ENCODE measurements around the gene TEPSIN. TPM values are rescaled to one million over a fixed set of nuclear protein-coding genes. Genes with fewer than 3 reads are reported as not detected.

The TEPSIN gene
- total RNA-seq, 4 donors from 2014 or later, result 61.2 to 336 (median 121) TPM

DNA sequence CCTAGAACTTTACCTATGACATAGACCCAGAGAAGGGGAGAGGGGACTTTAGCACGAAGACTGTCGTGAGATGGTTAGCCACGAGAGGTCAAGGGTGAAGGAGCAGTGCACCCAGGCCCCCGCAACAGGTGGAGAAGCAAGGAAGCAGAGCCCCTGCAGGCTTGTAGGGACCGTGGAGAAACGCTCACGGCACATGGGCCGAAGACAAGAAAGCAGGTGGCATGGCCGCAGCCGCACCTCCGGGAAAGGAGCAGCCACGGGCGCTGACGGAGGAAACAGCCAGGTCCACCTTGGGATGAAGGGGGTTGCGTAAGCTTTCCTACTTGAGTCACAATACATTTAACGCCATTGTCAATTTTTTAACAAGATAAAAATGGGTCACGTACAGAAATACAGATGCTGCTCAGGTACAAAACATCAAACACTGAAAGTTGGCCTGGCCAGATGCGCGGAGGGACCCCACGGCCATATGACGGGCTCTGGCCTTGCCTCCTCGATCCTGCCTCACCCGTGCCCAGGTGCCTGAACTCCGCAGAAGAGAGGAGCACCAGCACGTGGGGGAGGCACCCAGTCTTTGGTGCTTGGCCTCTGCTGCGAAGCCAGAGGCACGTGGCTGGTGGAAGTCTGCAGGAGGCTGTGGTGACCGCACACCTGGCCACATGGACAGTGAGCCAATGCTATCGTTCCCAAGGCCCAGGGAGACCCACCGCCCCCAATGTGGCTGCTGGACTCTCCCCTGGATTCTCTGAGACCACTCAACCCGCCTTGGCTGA lies 35.0 kb upstream of the TEPSIN start:
- H3K4me3 ChIP-seq, result no peak overlapping the region
- H3K36me3 ChIP-seq, result peaks cover 0 to 58% (median 6%) of the 10 kb centered on the region in 4 donors
- no peak for DNase-seq
- TF ChIP-seq POLR2A (IDR thresholded peaks at IDR 0.05), result no peak
- TF ChIP-seq, protein P1, sequence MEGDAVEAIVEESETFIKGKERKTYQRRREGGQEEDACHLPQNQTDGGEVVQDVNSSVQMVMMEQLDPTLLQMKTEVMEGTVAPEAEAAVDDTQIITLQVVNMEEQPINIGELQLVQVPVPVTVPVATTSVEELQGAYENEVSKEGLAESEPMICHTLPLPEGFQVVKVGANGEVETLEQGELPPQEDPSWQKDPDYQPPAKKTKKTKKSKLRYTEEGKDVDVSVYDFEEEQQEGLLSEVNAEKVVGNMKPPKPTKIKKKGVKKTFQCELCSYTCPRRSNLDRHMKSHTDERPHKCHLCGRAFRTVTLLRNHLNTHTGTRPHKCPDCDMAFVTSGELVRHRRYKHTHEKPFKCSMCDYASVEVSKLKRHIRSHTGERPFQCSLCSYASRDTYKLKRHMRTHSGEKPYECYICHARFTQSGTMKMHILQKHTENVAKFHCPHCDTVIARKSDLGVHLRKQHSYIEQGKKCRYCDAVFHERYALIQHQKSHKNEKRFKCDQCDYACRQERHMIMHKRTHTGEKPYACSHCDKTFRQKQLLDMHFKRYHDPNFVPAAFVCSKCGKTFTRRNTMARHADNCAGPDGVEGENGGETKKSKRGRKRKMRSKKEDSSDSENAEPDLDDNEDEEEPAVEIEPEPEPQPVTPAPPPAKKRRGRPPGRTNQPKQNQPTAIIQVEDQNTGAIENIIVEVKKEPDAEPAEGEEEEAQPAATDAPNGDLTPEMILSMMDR (IDR thresholded peaks at IDR 0.05), result no peak
- no peak for TF ChIP-seq POLR2AphosphoS5 (IDR thresholded peaks at IDR 0.05)
- no peak for TF ChIP-seq EP300 (IDR thresholded peaks at IDR 0.05; ENCODE audit: low read depth)
- 90 to 96% methylated on average over 4 to 31 of the region's 31 CpGs for WGBS, 2 donors (ENCODE audit: low coverage in 1 of 2)
- H3K4me1 ChIP-seq, result peaks cover 5 to 17% (median 13%) of the 10 kb centered on the region in 4 donors
- no peaks in the 10 kb centered on the region for H3K27me3 ChIP-seq
- in situ Hi-C loops (cut with MboI; ENCODE audit: low pct_ligation_motif_present in 1 of 4, low pct_unique_long_range_greater_than_20kb in 1 of 4, low sequenced_read_pairs in 3 of 4) (loop anchor here in 3 of 4 donors (25.0 kb wide), 2 partner anchors 213 to 338 kb away; no protein-coding TSS in a partner anchor), intact Hi-C loops (cut with DNase I; ENCODE audit: low total_unique reads) (no loop called here)
- H3K9me3 ChIP-seq, result no peaks in the 10 kb centered on the region
- no peak overlapping the region for H3K27ac ChIP-seq

DNA sequence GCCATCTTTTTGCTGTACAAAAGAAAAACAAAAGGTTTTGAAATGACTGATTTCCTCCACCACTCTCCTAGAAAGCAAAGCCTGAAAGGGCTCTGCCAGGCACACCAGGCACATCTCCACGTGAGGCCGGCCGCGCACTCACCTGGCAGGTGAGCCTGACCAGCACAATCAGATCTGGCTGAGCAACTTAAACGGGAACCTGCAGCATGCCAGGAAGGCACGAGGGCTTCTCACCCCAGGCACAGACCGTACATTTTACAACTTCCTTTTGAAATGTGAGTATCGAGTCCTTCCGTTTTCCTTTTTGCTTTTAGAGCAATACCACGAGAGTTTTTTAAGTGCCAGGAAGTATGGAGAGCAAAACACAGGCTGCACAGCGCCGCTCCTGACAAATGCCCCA lies 33.8 kb upstream of the TEPSIN start:
- H3K27ac ChIP-seq, result no peak overlapping the region
- intact Hi-C loops (cut with DNase I; ENCODE audit: low total_unique reads), result no loop called here
- no peaks in the 10 kb centered on the region for H3K27me3 ChIP-seq
- 67 to 82% methylated on average over 6 to 12 of the region's 12 CpGs for WGBS, 2 donors (ENCODE audit: low coverage in 1 of 2)
- no peak for TF ChIP-seq POLR2A (IDR thresholded peaks at IDR 0.05)
- TF ChIP-seq, protein P1 (IDR thresholded peaks at IDR 0.05), result no peak
- TF ChIP-seq EP300 (IDR thresholded peaks at IDR 0.05; ENCODE audit: low read depth), result no peak
- TF ChIP-seq POLR2AphosphoS5 (IDR thresholded peaks at IDR 0.05), result no peak
- DNase-seq, result no peak
- in situ Hi-C loops (cut with MboI; ENCODE audit: low pct_ligation_motif_present in 1 of 4, low pct_unique_long_range_greater_than_20kb in 1 of 4, low sequenced_read_pairs in 3 of 4), result loop anchor here in 3 of 4 donors (25.0 kb wide), 2 partner anchors 215 to 340 kb away; no protein-coding TSS in a partner anchor
- H3K4me3 ChIP-seq, result no peak overlapping the region
- peaks cover 1 to 10% (median 9%) of the 10 kb centered on the region in 4 donors for H3K4me1 ChIP-seq
- H3K9me3 ChIP-seq, result no peaks in the 10 kb centered on the region
- H3K36me3 ChIP-seq, result peaks cover 0 to 58% (median 7%) of the 10 kb centered on the region in 4 donors

DNA sequence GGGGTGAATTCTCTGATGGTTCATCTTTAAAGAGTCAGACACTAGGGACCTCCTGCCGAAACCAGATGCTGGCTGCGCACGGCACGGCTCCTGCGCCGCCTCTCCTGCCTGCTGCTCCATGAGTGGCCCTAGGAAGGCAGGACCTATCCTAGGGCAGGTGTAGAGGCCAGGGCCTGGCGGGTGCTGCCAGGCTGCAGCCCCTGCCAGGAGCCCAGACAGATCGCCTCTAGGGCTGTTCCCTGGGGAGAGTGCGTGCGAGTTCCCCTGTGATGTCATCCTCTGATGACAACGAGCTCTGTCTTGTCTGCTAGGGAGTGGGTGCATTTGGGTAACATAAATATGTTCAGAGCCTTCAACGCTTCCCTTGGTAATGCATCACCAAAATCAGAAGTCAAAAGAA lies 32.4 kb upstream of the TEPSIN start:
- no peak for DNase-seq
- in situ Hi-C loops (cut with MboI; ENCODE audit: low pct_ligation_motif_present in 1 of 4, low pct_unique_long_range_greater_than_20kb in 1 of 4, low sequenced_read_pairs in 3 of 4), result loop anchor here in 3 of 4 donors (25.0 kb wide), 2 partner anchors 216 to 341 kb away; no protein-coding TSS in a partner anchor
- H3K4me1 ChIP-seq, result no peaks in the 10 kb centered on the region
- no peak overlapping the region for H3K27ac ChIP-seq
- no peak for TF ChIP-seq POLR2AphosphoS5 (IDR thresholded peaks at IDR 0.05)
- no peak for TF ChIP-seq EP300 (IDR thresholded peaks at IDR 0.05; ENCODE audit: low read depth)
- no peak for TF ChIP-seq POLR2A (IDR thresholded peaks at IDR 0.05)
- TF ChIP-seq, protein P1 (IDR thresholded peaks at IDR 0.05), result no peak
- whole genome bisulfite sequencing, 2 donors (ENCODE audit: low coverage in 1 of 2), result 98% methylated on average over 12 of the region's 12 CpGs; no CpG with 5 or more reads in 1 of the 2 donors
- H3K27me3 ChIP-seq, result no peaks in the 10 kb centered on the region
- intact Hi-C loops (cut with DNase I; ENCODE audit: low total_unique reads), result no loop called here
- peaks cover 0 to 57% (median 9%) of the 10 kb centered on the region in 4 donors for H3K36me3 ChIP-seq
- no peak overlapping the region for H3K4me3 ChIP-seq
- H3K9me3 ChIP-seq, result no peaks in the 10 kb centered on the region

DNA sequence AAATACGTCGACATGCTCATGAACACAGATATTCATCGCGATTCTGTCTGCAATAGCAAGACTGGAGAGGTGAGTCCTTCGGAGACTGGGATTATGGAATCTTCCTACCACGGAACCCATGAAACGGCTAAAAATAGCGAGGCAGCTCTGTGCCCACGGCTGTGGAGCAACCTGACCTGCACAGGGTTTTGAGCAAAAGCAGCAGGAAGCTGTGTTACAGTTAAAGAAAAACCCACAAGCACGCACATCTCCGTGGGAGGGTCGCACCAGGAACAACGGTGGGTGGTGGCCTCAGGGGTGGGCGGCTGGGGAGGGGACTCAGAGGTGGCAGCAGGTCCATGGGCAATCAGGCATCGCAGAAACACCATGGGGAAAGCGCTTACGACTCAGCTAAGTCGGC lies 31.4 kb upstream of the TEPSIN start:
- no peaks in the 10 kb centered on the region for H3K4me1 ChIP-seq
- 95% methylated on average over 18 of the region's 18 CpGs; no CpG with 5 or more reads in 1 of the 2 donors for WGBS, 2 donors (ENCODE audit: low coverage in 1 of 2)
- intact Hi-C loops (cut with DNase I; ENCODE audit: low total_unique reads) (no loop called here), in situ Hi-C loops (cut with MboI; ENCODE audit: low pct_ligation_motif_present in 1 of 4, low pct_unique_long_range_greater_than_20kb in 1 of 4, low sequenced_read_pairs in 3 of 4) (loop anchor here in 3 of 4 donors (25.0 kb wide), 2 partner anchors 217 to 342 kb away; no protein-coding TSS in a partner anchor)
- no peak overlapping the region for H3K27ac ChIP-seq
- DNase-seq, result no peak
- TF ChIP-seq, protein P1 (IDR thresholded peaks at IDR 0.05), result no peak
- H3K4me3 ChIP-seq, result no peak overlapping the region
- peaks cover 0 to 58% (median 9%) of the 10 kb centered on the region in 4 donors for H3K36me3 ChIP-seq
- no peaks in the 10 kb centered on the region for H3K27me3 ChIP-seq
- no peaks in the 10 kb centered on the region for H3K9me3 ChIP-seq

Measured in transverse colon (tissue), 4 donors.